IMR-90 (cell line): ENCODE measurements around the gene FBXO41. TPM values are rescaled to one million over a fixed set of nuclear protein-coding genes. Genes with fewer than 3 reads are reported as not detected.

Experiments used
- ATAC-seq: fragments of 200-7000 bp; cut with Tn5 transposase; 2 replicates; pipeline ENCODE4 v1.9.1; 2020; ENCODE audit warnings: low read depth, mild to moderate bottlenecking, moderate library complexity
- BruUV-seq: library from RNA; stranded (reverse); fragments of 400-500 nt; replicated peaks from 2 replicates; lab custom pipeline; 2021; lab: Mats Ljungman, UMichigan
- CTCF ChIA-PET: fragments of 300-600 bp; formaldehyde crosslinking; extraction: SDS; loops from one replicate; lab custom pipeline; 2021; ENCODE audit warnings: antibody characterized with exemption; lab: Yijun Ruan, JAX
- POLR2A ChIA-PET: fragments of 300-600 bp; sonication (Branson Sonifier 250); formaldehyde crosslinking; loops from one replicate; lab custom pipeline; 2022; ENCODE audit warnings: antibody characterized with exemption; ENCODE audit not compliant: unreplicated experiment; lab: Charles Lee
- DNase-seq: peaks from one replicate; pipeline ENCODE4 v3.0.0; 2013
- H2AFZ ChIP-seq: replicated peaks from 2 replicates; pipeline ENCODE3; 2013; ENCODE audit warnings: low read length, mild to moderate bottlenecking; ENCODE audit not compliant: poor library complexity
- H2AK5ac ChIP-seq: 2 replicates; pipeline ENCODE4 v1.6.1; 2013; ENCODE audit warnings: low read depth, low read length, inconsistent platforms
- H2AK9ac ChIP-seq: replicated peaks from 2 replicates; pipeline ENCODE3; 2013; ENCODE audit warnings: mild to moderate bottlenecking, low read depth, low read length, moderate library complexity; ENCODE audit not compliant: poor library complexity
- H2BK120ac ChIP-seq: 2 replicates; pipeline ENCODE4 v1.6.1; 2013; ENCODE audit warnings: low read depth, low read length, inconsistent platforms
- H2BK15ac ChIP-seq: 3 replicates; pipeline ENCODE4 v1.6.1; 2013; ENCODE audit warnings: low read depth, low read length, inconsistent platforms
- H2BK20ac ChIP-seq: 2 replicates; pipeline ENCODE4 v1.6.1; 2013; ENCODE audit warnings: low read depth, mild to moderate bottlenecking, inconsistent platforms, low read length, moderate library complexity
- H2BK5ac ChIP-seq: 2 replicates; pipeline ENCODE4 v1.6.1; 2013; ENCODE audit warnings: mild to moderate bottlenecking, low read depth, low read length, inconsistent platforms; ENCODE audit not compliant: poor library complexity, severe bottlenecking
- H3K14ac ChIP-seq: replicated peaks from 2 replicates; pipeline ENCODE4 v1.6.1; 2013; ENCODE audit warnings: low read depth, low read length, inconsistent platforms
- H3K18ac ChIP-seq: 2 replicates; pipeline ENCODE4 v1.6.1; 2013; ENCODE audit warnings: low read depth, low read length, control low read depth
- H3K23ac ChIP-seq: 2 replicates; pipeline ENCODE4 v1.6.1; 2013; ENCODE audit warnings: low read depth, low read length, inconsistent platforms
- H3K27ac ChIP-seq: 2 replicates; pipeline ENCODE4 v1.5.1; 2013; ENCODE audit warnings: mild to moderate bottlenecking, control low read depth, low read length; ENCODE audit not compliant: insufficient read depth
- H3K27me3 ChIP-seq: 2 replicates; pipeline ENCODE4 v1.6.1; 2013; ENCODE audit warnings: low read length; ENCODE audit not compliant: control insufficient read depth, insufficient read depth
- H3K36me3 ChIP-seq: 2 replicates; pipeline ENCODE4 v1.6.1; 2013; ENCODE audit warnings: low read length, mixed read lengths; ENCODE audit not compliant: control insufficient read depth, insufficient read depth
- H3K4ac ChIP-seq: 2 replicates; pipeline ENCODE4 v1.6.1; 2013; ENCODE audit warnings: low read depth, low read length, inconsistent platforms
- H3K4me1 ChIP-seq: 2 replicates; pipeline ENCODE4 v1.6.1; 2013; ENCODE audit warnings: low read length, mixed read lengths; ENCODE audit not compliant: control insufficient read depth, insufficient read depth
- H3K4me2 ChIP-seq: 2 replicates; pipeline ENCODE4 v1.6.1; 2013; ENCODE audit warnings: low read depth, mild to moderate bottlenecking, control low read depth, low read length, moderate library complexity
- H3K4me3 ChIP-seq: 2 replicates; pipeline ENCODE4 v1.5.1; 2013; ENCODE audit warnings: low read depth, mild to moderate bottlenecking, control low read depth, low read length, moderate library complexity; ENCODE audit not compliant: insufficient read depth
- H3K56ac ChIP-seq: 2 replicates; pipeline ENCODE4 v1.6.1; 2013; ENCODE audit warnings: low read length, inconsistent platforms; ENCODE audit not compliant: insufficient read depth; ENCODE audit errors: extremely low read depth
- H3K79me1 ChIP-seq, 2 experiments: 2 replicates each; pipeline ENCODE4 v1.6.1; 2013; ENCODE audit warnings: low read length in 2 of 2, inconsistent platforms in 1 of 2, low read depth in 1 of 2
- H3K9ac ChIP-seq: 2 replicates; pipeline ENCODE4 v1.6.1; 2013; ENCODE audit warnings: low read depth, low read length, control low read depth
- H3K9me1 ChIP-seq: 2 replicates; pipeline ENCODE4 v1.6.1; 2013; ENCODE audit warnings: low read length, inconsistent platforms; ENCODE audit not compliant: insufficient read depth
- H3K9me3 ChIP-seq: 2 replicates; pipeline ENCODE4 v1.6.1; 2013; ENCODE audit warnings: low read length; ENCODE audit not compliant: control insufficient read depth, insufficient read depth
- H4K20me1 ChIP-seq: 2 replicates; pipeline ENCODE4 v1.6.1; 2013; ENCODE audit warnings: low read length, inconsistent platforms; ENCODE audit not compliant: insufficient read depth
- H4K5ac ChIP-seq: 2 replicates; pipeline ENCODE4 v1.6.1; 2013; ENCODE audit warnings: mild to moderate bottlenecking, low read depth, low read length, control low read depth
- H4K8ac ChIP-seq, 2 experiments: 2 replicates each; pipeline ENCODE4 v1.6.1; 2013; ENCODE audit warnings: low read depth in 2 of 2, low read length in 2 of 2, control low read depth in 1 of 2, inconsistent platforms in 1 of 2
- H4K91ac ChIP-seq: 2 replicates; pipeline ENCODE4 v1.6.1; 2013; ENCODE audit warnings: low read depth, low read length, inconsistent platforms; ENCODE audit not compliant: insufficient read depth
- CEBPB ChIP-seq: IDR thresholded peaks from 2 replicates; pipeline ENCODE4 v1.6.1; 2012; ENCODE audit warnings: low read depth, low read length, improper control_type of control experiment
- ELK1 ChIP-seq: fragments of 150-350 bp; IDR thresholded peaks from 2 replicates; pipeline ENCODE4 v1.6.1; 2016; ENCODE audit warnings: low read depth, mild to moderate bottlenecking, low read length, moderate library complexity, borderline replicate concordance
- RCOR1 ChIP-seq: IDR thresholded peaks from 2 replicates; pipeline ENCODE4 v1.6.1; 2012; ENCODE audit warnings: mild to moderate bottlenecking, low read length, improper control_type of control experiment; ENCODE audit not compliant: insufficient replicate concordance
- WGBS, 2 experiments: methylation state at CpG; one replicate each; pipeline versions ENCODE4 v1.1.5 to v1.1.7; 2013; ENCODE audit warnings: missing lambda C conversion rate in 2 of 2; ENCODE audit not compliant: insufficient read length in 1 of 2; ENCODE audit errors: extremely low coverage in 2 of 2; 5-methylcytosine and 5-hydroxymethylcytosine counted together
- dilution Hi-C: fragments of 300-500 bp; cut with HindIII; formaldehyde crosslinking; loops from one replicate; pipeline ENCODE4 v1.14.3; 2018; ENCODE audit warnings: low sequenced_read_pairs; ENCODE audit not compliant: unreplicated experiment
- in situ Hi-C: fragments of 300-500 bp; cut with MboI; formaldehyde crosslinking; loops from 3 replicates; pipeline ENCODE4 v1.14.3; 2019; ENCODE audit warnings: low sequenced_read_pairs, inconsistent platforms, mixed read lengths
- intact Hi-C: fragments of 100-400 bp; cut with micrococcal nuclease; formaldehyde crosslinking; loops from 2 replicates; pipeline ENCODE4 v1.10.0; 2022
- polyA plus RNA-seq, 3 experiments: library from polyadenylated mRNA; depleted of rRNA; stranded (reverse); fragments of >200 nt; gene quantifications; 2 replicates each; pipeline ENCODE4 v1.2.3, GENCODE V29; 2012; ENCODE audit warnings: low replicate concordance in 1 of 3
- total RNA-seq: library from RNA; depleted of rRNA; stranded (reverse); fragments of >200 nt; gene quantifications from 2 replicates; pipeline ENCODE4 v1.2.3, GENCODE V29; 2012

FBXO41 gene
- total and polyA plus RNA-seq, 2 of the 4 experiments (the other 2 are of a cell fraction): 0.54 to 3.7 TPM

- Histone ChIP-seq H2BK120ac (no peak overlapping the region), H2AK5ac (no peak overlapping the region), H3K4me1 (peaks cover 3% of the 10 kb centered on the region), H2BK15ac (no peak overlapping the region), H2AFZ (no peak overlapping the region), H3K36me3 (peaks cover 32% of the 10 kb centered on the region), H3K9me1 (peaks cover 10% of the 10 kb centered on the region), H2BK20ac (no peak overlapping the region), H3K56ac (no peak overlapping the region), H4K20me1 (peaks cover 76% of the 10 kb centered on the region), H3K18ac (no peak overlapping the region), H3K4ac (no peak overlapping the region), H3K9ac (no peak overlapping the region), H4K91ac (no peak overlapping the region), H3K27ac (no peak overlapping the region), H3K27me3 (no peaks in the 10 kb centered on the region), H4K5ac (no peak overlapping the region), H3K23ac (no peak overlapping the region), H3K79me1 (peaks cover 31 to 75% of the 10 kb centered on the region in 2 experiments), H3K14ac (no peak overlapping the region), H3K4me2 (no peak overlapping the region), H2AK9ac (no peak overlapping the region), H3K4me3 (no peak overlapping the region), H2BK5ac (no peak overlapping the region), H3K9me3 (no peaks in the 10 kb centered on the region), H4K8ac (no peak overlapping the region)
- no CpG with 5 or more reads among the region's 3 CpGs for WGBS, 2 experiments
- in situ Hi-C loops (no loop called here), dilution Hi-C loops (no loop called here), intact Hi-C loops (no loop called here)
- CTCF ChIA-PET: interaction anchor here (1.2 kb wide), 1 partner anchor 25 kb away, joined by 5 read pairs; no protein-coding TSS in a partner anchor
- TF ChIP-seq RCOR1 (no peak), ELK1 (no peak), CEBPB (peak; percentile 56; the same call in 1 of the 2 replicates)
- DNase-seq (peak; percentile 73), ATAC-seq (peak; percentile 37; the same call in 1 of the 2 replicates)
- no TSS peak for BruUV-seq
- POLR2A ChIA-PET: no interaction called here
Observed at GRCh38 chr2:73239776-73240175, 44.5 kb downstream of the FBXO41 start.
